Endothelial cell (in vitro differentiated cells): ENCODE data around the gene NELL1. TPM values are rescaled to one million over a fixed set of nuclear protein-coding genes. Genes with fewer than 3 reads are reported as not detected.

ENCODE experiments used
- DNase-seq: peaks from one replicate; pipeline ENCODE4 v3.0.0; 2021; ENCODE audit warnings: low spot score
- H3K27ac Mint-ChIP-seq: one replicate; pipeline ENCODE4 v1.8.0; 2021; ENCODE audit warnings: mixed read lengths, inconsistent platforms; ENCODE audit not compliant: unreplicated experiment
- H3K27me3 Mint-ChIP-seq: one replicate; pipeline ENCODE4 v1.8.0; 2021; ENCODE audit warnings: mild to moderate bottlenecking, moderate library complexity, mixed read lengths, inconsistent platforms; ENCODE audit not compliant: unreplicated experiment
- H3K36me3 Mint-ChIP-seq: one replicate; pipeline ENCODE4 v1.8.0; 2021; ENCODE audit warnings: mild to moderate bottlenecking, low read depth, mixed read lengths, inconsistent platforms; ENCODE audit not compliant: unreplicated experiment
- H3K4me1 Mint-ChIP-seq: one replicate; pipeline ENCODE4 v1.8.0; 2021; ENCODE audit warnings: mild to moderate bottlenecking, mixed read lengths, inconsistent platforms; ENCODE audit not compliant: unreplicated experiment
- H3K4me3 Mint-ChIP-seq: one replicate; pipeline ENCODE4 v1.8.0; 2021; ENCODE audit warnings: mild to moderate bottlenecking, mixed read lengths, inconsistent platforms; ENCODE audit not compliant: unreplicated experiment
- H3K9me3 Mint-ChIP-seq: one replicate; pipeline ENCODE4 v1.8.0; 2021; ENCODE audit warnings: mixed read lengths, inconsistent platforms; ENCODE audit not compliant: unreplicated experiment
- total RNA-seq: library from RNA; stranded (reverse); fragmentation: NEBNext Ultra II Directional; extraction: Animal tissue kit (Norgen Biotek cat#: 25700); gene quantifications from one replicate; pipeline ENCODE4 v1.2.1, GENCODE V29; 2021; ENCODE audit not compliant: unreplicated experiment
- TF ChIP-seq, protein P1 (sequence below): fragments of 200-600 bp; sonication (generic); IDR thresholded peaks from one replicate; pipeline ENCODE4 v1.5.0; 2021; ENCODE audit warnings: antibody characterized with exemption; ENCODE audit not compliant: unreplicated experiment

The NELL1 gene
- total RNA-seq, 1 donor from 2014 or later: 0.26 TPM

DNA sequence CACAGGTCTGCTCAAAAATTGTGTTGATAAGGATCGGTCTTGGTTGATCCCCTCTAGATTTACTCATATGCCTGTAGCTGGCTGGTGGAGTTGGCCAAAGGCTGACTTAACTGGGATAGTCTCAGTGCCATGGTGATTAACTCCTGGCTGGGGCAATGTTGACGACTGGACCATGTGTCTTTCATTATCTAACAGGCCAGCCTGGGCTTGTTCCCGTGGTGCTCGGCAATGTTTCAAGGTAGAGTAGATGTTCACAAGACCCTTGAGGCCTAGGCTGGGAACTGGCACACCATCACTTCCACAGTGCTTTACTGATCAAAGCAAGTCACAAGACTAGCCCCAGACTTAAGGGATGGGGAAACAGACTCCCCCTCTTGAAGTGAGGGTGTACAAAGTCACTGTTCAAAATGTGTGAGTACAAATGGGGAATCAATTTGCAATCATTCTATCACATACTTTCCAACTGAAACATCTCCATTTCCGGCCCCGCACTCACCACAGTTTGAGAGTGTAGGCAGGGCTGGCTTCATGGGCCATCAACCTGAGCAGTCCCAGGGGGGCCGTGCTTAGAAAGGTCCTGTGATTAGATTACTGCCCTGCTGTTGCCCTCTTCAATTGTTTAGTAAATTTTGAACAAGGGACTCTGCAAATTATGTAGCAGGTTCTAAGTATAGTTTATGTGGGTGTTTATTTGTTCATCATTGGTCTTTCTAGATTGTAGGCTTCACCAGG, 240.8 kb downstream of the NELL1 start:
- TF ChIP-seq, protein P1, sequence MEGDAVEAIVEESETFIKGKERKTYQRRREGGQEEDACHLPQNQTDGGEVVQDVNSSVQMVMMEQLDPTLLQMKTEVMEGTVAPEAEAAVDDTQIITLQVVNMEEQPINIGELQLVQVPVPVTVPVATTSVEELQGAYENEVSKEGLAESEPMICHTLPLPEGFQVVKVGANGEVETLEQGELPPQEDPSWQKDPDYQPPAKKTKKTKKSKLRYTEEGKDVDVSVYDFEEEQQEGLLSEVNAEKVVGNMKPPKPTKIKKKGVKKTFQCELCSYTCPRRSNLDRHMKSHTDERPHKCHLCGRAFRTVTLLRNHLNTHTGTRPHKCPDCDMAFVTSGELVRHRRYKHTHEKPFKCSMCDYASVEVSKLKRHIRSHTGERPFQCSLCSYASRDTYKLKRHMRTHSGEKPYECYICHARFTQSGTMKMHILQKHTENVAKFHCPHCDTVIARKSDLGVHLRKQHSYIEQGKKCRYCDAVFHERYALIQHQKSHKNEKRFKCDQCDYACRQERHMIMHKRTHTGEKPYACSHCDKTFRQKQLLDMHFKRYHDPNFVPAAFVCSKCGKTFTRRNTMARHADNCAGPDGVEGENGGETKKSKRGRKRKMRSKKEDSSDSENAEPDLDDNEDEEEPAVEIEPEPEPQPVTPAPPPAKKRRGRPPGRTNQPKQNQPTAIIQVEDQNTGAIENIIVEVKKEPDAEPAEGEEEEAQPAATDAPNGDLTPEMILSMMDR: no peak
- Mint-ChIP-seq H3K9me3 (no peaks in the 10 kb centered on the region), H3K36me3 (no peaks in the 10 kb centered on the region), H3K27ac (no peak overlapping the region), H3K27me3 (peaks cover 2% of the 10 kb centered on the region), H3K4me3 (no peak overlapping the region), H3K4me1 (peaks cover 5% of the 10 kb centered on the region)
- DNase-seq: no peak

DNA sequence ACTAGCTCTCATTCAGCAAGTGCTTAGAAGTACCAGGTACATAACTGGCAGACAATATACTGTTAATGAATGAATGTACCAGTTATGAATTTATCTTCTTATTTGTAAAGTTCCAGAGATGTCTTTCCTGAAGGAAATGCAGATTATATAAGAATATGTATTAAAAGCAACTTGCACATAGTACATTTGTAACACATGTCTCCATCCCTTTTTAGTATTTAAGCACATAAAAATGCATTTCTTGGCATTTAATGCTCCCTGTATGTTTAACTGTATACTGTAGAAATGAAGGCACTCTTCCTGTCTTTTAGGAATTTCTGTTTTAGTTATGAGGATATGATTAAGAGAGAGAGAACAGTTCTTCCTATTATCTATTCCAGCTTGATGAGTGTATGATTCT, 241.3 kb downstream of the NELL1 start:
- no peaks in the 10 kb centered on the region for H3K9me3 Mint-ChIP-seq
- TF ChIP-seq, protein P1: no peak
- no peak overlapping the region for H3K4me3 Mint-ChIP-seq
- DNase-seq: no peak
- no peak overlapping the region for H3K27ac Mint-ChIP-seq
- H3K36me3 Mint-ChIP-seq: no peaks in the 10 kb centered on the region
- H3K27me3 Mint-ChIP-seq: peaks cover 2% of the 10 kb centered on the region
- peaks cover 5% of the 10 kb centered on the region for H3K4me1 Mint-ChIP-seq

DNA sequence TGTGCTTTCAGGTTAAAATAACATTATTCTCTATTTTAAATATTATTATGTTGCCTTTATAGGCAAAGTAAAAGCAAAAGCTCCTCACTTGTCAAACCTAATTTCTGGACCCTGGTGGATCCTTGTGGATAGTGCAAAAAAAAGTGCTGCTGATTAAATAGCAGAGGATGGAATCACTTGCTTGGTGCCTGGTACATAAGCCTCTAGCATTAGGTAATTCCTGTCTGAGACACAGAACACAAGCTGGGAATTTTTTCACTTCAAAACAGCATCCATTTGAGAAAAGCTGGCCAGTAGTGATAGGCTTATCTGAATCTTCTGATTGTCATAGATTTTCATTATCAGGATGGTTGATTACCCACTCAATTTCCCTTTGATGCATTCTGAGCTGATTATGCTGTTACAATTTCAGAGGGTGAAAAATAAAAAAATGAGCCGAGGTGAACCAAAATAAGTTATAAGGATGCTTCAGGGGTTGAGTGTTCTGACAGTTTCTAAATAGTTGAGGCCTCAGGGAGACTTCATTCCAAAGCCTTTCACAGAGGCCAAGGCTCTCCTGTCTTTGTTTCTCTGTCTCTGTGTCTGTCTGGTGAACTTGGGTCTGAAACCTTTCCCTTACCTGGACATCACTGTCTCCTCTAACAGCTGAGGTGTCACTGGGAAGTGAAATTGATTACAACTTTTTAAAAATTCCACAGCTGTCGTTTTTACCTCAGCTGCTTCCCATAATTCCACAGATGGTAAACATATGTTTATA, 242.9 kb downstream of the NELL1 start:
- TF ChIP-seq, protein P1: no peak
- no peaks in the 10 kb centered on the region for H3K9me3 Mint-ChIP-seq
- H3K4me1 Mint-ChIP-seq: peaks cover 5% of the 10 kb centered on the region
- no peak overlapping the region for H3K27ac Mint-ChIP-seq
- DNase-seq: no peak
- H3K4me3 Mint-ChIP-seq: no peak overlapping the region
- no peaks in the 10 kb centered on the region for H3K36me3 Mint-ChIP-seq
- H3K27me3 Mint-ChIP-seq: peaks cover 2% of the 10 kb centered on the region

DNA sequence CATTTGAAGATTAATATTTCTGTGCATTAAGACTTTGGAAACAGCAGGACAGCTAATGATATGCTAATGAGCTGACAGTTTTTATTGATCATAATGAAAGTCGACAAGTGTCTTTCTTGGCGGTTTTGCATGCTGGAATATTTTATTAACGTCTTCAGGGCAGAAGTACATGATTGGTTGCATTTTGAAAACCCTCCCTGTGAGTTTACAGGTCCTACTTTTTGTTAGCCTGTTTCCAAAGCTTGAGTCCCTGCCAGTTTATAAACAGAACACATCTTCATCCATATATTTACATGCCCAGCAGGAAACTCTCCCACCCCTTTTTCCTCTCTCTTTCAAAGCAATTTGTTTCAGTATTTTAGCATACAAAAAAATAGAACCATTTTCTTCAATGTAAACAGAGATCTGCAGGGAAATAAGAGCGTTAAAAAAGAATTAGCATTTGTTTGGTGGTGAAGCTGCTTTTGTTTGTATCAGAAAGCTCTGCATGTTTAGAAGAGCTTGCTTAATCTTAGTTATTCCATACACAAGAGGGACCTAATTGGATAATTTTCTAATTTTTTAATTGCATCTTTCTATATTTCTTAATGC, 243.6 kb downstream of the NELL1 start:
- Mint-ChIP-seq H3K9me3 (no peaks in the 10 kb centered on the region), H3K4me1 (peaks cover 5% of the 10 kb centered on the region), H3K27ac (no peak overlapping the region), H3K27me3 (peaks cover 2% of the 10 kb centered on the region), H3K4me3 (no peak overlapping the region), H3K36me3 (no peaks in the 10 kb centered on the region)
- TF ChIP-seq, protein P1: no peak
- no peak for DNase-seq
